Measurements from ENCODE around the gene TGM3. TPM values are rescaled to one million over a fixed set of nuclear protein-coding genes. Genes with fewer than 3 reads are reported as not detected.

Gene TGM3, protein sequence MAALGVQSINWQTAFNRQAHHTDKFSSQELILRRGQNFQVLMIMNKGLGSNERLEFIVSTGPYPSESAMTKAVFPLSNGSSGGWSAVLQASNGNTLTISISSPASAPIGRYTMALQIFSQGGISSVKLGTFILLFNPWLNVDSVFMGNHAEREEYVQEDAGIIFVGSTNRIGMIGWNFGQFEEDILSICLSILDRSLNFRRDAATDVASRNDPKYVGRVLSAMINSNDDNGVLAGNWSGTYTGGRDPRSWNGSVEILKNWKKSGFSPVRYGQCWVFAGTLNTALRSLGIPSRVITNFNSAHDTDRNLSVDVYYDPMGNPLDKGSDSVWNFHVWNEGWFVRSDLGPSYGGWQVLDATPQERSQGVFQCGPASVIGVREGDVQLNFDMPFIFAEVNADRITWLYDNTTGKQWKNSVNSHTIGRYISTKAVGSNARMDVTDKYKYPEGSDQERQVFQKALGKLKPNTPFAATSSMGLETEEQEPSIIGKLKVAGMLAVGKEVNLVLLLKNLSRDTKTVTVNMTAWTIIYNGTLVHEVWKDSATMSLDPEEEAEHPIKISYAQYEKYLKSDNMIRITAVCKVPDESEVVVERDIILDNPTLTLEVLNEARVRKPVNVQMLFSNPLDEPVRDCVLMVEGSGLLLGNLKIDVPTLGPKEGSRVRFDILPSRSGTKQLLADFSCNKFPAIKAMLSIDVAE
- 0.18 TPM in 1 of 2 replicates, not detected in the other for total RNA-seq

DNA sequence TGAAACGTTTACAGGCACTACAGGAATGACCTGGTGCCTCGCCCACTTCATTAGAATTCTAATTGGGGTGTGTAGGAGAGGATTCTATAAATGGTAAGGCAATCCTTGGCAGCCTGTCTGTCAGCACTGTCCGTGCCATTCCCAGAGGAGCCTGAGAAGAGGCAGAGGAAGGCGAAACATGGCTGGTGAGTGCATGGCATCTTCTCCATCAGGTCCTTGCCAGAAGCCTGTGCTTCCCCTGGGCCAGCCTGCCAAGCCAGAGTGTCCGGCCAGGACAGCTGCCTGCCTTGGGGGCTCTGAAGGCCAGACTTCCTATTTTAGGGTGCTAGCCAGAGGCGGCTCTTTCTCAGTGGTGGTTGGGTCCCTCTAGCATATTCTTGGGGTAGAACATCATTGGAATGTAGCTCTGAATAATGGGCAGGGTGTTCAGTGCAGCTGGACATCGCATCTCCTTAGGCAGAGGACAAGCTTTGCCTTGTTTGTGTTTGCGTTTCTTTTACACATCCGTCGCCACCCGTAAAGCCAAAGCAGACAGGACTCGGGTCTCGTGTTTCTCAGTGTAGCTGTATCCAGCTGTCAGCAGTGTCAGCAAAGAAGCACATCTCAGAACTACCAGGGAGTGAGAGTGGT, at the start of gene TGM3:
TGM3 (plus strand) TSS at position 116 of the 630 bp plus-strand sequence; CDS start at position 179, 63 bp downstream.

DNA sequence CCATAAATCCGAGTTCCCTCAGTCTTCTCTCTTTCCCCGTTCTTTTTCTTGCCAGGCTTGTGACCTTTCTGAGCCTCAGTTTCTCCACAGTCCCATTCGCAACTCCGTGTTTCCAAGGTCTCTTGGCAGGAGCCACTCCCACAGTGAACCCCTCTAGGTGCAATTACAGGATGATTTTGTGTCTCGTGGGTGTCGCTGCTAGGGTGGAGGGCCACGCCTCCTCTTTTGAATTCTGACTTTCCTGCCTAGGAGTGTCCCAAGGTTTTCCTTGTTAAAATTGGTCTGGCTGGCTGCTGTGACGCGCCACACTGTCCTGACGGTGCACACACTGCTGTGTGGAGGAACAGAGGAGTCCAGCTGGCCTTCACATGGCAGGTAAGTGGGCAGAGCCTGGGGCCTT, 84.8 kb downstream of the TGM3 start, which contains the start of gene TGM6:
TGM6 (plus strand) TSS at position 301 of the 400 bp plus-strand sequence; CDS start at position 369, 68 bp downstream.

Other genes with a start within 250 kb of the TGM3 start
- 9.2 and 14.1 TPM in 2 replicates for gene STK35, start 194.2 kb upstream of the TGM3 start, total RNA-seq
- gene TGM6, start 84.9 kb downstream of the TGM3 start, total RNA-seq, result not detected in 2 replicates
- gene SNRPB, start 174.8 kb downstream of the TGM3 start, total RNA-seq, result 82.6 and 101 TPM in 2 replicates
- 13.5 and 14.3 TPM in 2 replicates for gene ZNF343, start 212.9 kb downstream of the TGM3 start, total RNA-seq
- gene TMC2, start 240.6 kb downstream of the TGM3 start, total RNA-seq, result 0.18 TPM in 1 of 2 replicates, not detected in the other

Data from smooth muscle cell of bladder (primary cell).